DND-41 (cell line): Measurements from ENCODE around the gene AKAP5.

ENCODE experiments used
- CTCF ChIP-seq: IDR thresholded peaks from 2 replicates; pipeline ENCODE4 v1.5.1; 2012; ENCODE audit warnings: borderline replicate concordance, low read length, moderate library complexity, mild to moderate bottlenecking; ENCODE audit not compliant: poor library complexity, severe bottlenecking; ENCODE audit errors: extremely low read depth
- EZH2 ChIP-seq: IDR thresholded peaks from 3 replicates; pipeline ENCODE4 v1.6.1; 2012; ENCODE audit warnings: borderline replicate concordance, low read depth, mild to moderate bottlenecking, moderate library complexity, low read length, inconsistent platforms; ENCODE audit not compliant: severe bottlenecking

GRCh38 chr14:64504310-64504896 is 39.1 kb downstream of the AKAP5 start, which contains the start of gene ZBTB1:
- no peak for TF ChIP-seq CTCF
- TF ChIP-seq EZH2, result no peak
